CD4-positive, alpha-beta T cell treated with Interleukin-12 subunit alpha and Interleukin-12 subunit beta, for 1 hour (primary cell): Measurements from ENCODE around the gene GLIPR2.
A peak's percentile ranks its signal among the peaks of the same experiment; 100 is the strongest.
"Not testable (repeated sequence)": the region's sequence is repeated elsewhere in the genome, so short reads cannot be mapped to it uniquely, and the experiment has no call there.

Experiments used
- DNase-seq: peaks from one replicate; pipeline ENCODE4 v3.0.0-alpha.2; 2020

The GLIPR2 gene

GRCh38 chr9:36125062-36125855 is 11.3 kb upstream of the GLIPR2 start:
- DNase-seq, result no peak

DNA sequence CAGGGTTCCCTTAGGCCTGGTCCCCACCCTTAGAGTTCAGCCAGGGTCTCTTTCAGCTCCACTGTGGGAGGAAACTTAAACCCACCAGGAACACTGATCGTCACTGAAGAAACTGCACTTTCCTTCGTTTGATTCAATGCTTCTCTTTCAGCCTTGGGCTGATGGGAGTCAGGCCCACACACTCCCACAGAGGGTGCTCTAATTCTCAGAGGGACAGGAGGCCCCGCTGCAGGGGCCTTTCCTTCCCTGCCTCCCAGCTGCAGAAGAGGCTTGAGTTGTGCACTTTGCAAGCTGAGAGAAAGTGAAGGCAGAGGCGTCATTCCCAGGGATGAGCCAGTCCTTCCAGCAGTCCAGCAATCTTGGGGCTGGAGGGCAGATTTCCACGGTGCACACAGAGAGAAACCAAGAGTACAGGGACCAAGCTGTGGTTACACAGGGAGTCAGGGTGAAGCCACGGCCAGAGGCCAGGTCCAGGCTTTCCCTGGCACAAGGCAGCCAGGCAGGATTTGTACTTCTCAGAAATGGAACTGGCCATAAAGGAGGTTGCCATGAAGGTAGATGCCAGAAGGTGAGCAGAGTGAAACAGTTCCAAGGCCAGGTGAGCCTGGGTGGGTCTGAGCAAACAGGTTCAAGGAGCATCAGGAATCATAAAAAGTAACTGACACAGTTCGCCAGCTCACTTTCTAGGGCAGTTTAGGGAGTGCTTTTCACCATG is 10.4 kb upstream of the GLIPR2 start:
- DNase-seq, result no peak

DNA sequence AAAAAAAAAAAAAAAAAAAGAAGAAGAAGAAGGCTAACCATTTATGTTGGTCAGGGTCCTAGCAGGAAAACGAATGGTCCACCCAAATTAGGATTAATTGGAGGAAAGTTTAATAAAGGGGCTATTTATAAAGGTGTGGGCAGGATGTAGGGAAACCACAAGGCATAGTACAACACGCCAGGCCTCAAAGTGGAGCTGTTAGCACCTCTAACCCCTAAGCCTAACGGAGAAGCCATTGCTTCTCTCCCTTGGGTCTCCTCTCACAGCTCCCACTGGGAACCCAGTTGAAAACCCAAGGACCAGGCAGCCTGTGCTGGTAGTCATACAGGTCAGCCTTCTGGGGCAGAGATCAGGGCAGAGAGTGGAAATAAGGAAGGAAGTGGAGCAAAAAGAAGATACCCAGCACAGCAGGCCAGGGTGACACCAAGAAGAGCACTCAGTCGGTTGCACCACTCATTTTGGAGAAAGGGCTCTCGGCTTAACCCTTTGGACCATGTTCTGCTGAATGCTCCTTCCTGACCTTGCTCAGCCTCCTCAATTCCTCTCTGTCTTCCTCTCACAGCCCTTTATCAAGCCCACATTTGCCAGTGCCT is 8.8 kb upstream of the GLIPR2 start:
- DNase-seq, result no peak

GRCh38 chr9:36128349-36128748 is 8.2 kb upstream of the GLIPR2 start:
- DNase-seq, result no peak

- DNase-seq, result no peak
These were observed 7.4 kb upstream of the GLIPR2 start for GRCh38 chr9:36129139-36129538.

GRCh38 chr9:36131666-36132065 is 4.9 kb upstream of the GLIPR2 start:
- not testable (repeated sequence) for DNase-seq

GRCh38 chr9:36132086-36132485 is 4.4 kb upstream of the GLIPR2 start:
- DNase-seq, result no peak

DNA sequence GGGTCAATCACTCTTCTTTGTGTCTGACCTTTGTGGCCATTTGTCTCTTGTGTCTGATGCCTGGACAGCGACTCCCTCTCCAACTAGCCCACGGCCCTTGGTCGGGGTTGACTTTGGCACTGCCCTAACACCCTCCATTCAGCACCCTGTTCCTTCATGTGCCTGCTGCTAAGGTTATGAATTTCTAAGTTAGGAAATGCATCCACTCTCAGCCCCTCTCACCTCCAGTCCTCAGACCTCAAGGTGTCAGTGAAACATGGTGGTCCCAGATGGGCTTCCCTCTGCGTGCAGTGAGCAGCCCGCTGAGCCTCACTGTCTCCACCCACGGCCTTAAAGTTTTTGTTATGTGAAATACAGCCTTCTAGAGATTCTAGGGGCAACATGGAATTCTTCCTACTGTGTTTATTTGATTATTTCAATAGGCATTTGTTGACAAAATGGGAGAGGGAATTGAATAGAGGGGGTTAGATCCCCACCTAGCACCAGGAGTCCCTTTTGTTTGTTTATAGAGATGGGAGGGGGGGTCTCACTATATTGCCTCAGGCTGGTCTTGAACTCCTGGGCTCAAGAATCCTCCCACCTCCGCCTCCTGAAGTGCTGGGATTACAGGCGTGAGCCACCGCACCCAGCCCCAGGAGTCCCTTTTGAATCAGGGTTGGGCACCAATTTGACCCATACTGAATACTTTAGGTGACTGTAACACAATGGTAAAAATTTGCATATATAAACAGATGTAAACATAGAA is 1.6 kb upstream of the GLIPR2 start:
- no peak for DNase-seq

GRCh38 chr9:36135741-36136271 is 727 bp upstream of the GLIPR2 start:
- DNase-seq, result no peak

GRCh38 chr9:36136894-36137391 is 410 bp downstream of the GLIPR2 start:
- DNase-seq, result no peak

DNA sequence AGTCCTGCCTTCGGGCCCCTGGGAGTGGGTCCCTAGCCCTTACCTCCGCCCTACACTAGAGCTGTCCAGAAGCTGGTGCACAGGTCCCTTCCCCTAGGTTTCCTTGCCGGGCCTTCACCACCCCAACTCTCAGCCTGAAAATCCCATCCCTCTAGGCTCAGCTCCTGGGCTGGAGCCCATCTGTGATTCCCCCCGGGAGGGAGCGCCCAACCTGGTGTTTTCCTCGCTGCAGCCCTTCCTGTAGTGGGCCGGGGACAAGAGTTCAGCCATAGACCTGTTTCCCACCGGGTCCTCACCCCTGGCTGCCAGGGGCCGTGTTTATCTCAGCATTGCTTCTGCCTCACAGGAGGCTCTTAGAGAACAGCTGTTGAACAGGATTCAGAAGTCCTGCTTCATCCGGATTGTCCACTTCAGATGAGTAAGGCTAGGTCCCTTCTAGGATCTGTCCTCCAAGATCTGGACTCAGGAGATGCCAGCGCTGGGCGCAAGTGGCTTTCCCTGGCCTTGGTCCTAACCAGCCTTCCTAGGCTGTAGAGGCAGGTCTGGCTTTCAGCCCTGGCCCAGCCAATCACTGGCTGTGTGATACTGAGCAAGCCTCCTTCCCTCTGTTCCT is 965 bp downstream of the GLIPR2 start:
- no peak for DNase-seq

GRCh38 chr9:36138496-36138895 is 2.0 kb downstream of the GLIPR2 start:
- no peak for DNase-seq

GRCh38 chr9:36138901-36139300 is 2.4 kb downstream of the GLIPR2 start:
- no peak for DNase-seq

- peak; percentile 44 for DNase-seq
These were observed 3.9 kb downstream of the GLIPR2 start for GRCh38 chr9:36140086-36141084.

DNA sequence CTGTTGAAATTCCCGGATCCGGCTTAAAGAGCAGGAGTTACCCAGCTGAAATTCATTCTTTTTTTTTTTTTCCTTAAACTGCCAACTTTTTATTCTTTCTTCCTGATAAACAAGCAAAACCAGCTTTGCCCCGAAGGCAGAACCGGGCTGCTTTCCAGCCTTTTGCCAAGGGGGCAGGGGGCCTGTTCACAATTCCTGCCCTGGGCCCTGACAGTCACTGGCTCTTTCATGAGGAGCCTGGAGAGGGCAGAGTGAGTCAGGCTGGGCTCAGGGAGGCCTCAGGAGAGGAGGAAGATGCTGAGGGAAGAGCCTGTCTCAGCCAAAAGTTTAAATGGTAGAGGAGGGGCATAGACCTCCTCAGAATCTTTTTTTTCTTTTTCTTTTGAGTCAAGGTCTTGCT is 4.8 kb downstream of the GLIPR2 start:
- no peak for DNase-seq

- no peak for DNase-seq
These were observed 5.2 kb downstream of the GLIPR2 start for GRCh38 chr9:36141761-36142160.

GRCh38 chr9:36142510-36143244 is 6.1 kb downstream of the GLIPR2 start:
- no peak for DNase-seq

GRCh38 chr9:36143245-36143641 is 6.7 kb downstream of the GLIPR2 start:
- DNase-seq, result no peak

GRCh38 chr9:36144309-36145232 is 8.0 kb downstream of the GLIPR2 start:
- peak; percentile 53 for DNase-seq
